ENCODE results near the gene TCEA3. TPM values are rescaled to one million over a fixed set of nuclear protein-coding genes. Genes with fewer than 3 reads are reported as not detected.

TCEA3 gene
- total RNA-seq, 1 donor from 2014 or later, result 16.9 TPM

DNA sequence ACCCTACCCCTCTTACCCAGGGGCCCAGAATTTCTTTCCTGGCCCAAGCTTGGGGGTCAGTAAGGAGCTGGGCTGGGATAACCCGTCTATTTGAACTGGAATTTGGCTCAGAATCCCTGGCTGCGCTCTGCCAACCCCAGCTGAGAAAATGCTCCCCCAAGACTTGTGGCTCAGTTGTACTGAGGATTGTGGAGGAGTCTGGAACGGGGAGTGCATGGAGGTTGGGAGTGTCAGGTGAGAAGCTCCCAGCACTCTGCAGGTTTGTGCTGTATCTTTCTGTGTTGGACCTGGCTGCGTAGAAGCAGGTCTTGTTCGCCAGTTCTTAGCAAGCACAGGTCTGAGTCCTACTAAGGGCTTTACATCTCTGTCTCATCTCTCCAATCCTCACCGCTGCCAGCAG is 1.6 kb downstream of the TCEA3 start:
- Mint-ChIP-seq H3K36me3 (ENCODE audit: low read depth) (peaks cover 8% of the 10 kb centered on the region), H3K9me3 (ENCODE audit: low read depth) (no peaks in the 10 kb centered on the region), H3K27ac (ENCODE audit: unreplicated experiment) (peak overlapping the region; percentile 77), H3K4me3 (ENCODE audit: unreplicated experiment) (peak overlapping the region; percentile 80), H3K4me1 (ENCODE audit: low read depth) (peaks cover 39% of the 10 kb centered on the region), H3K27me3 (ENCODE audit: low read depth) (no peaks in the 10 kb centered on the region)
- TF ChIP-seq, protein P1, sequence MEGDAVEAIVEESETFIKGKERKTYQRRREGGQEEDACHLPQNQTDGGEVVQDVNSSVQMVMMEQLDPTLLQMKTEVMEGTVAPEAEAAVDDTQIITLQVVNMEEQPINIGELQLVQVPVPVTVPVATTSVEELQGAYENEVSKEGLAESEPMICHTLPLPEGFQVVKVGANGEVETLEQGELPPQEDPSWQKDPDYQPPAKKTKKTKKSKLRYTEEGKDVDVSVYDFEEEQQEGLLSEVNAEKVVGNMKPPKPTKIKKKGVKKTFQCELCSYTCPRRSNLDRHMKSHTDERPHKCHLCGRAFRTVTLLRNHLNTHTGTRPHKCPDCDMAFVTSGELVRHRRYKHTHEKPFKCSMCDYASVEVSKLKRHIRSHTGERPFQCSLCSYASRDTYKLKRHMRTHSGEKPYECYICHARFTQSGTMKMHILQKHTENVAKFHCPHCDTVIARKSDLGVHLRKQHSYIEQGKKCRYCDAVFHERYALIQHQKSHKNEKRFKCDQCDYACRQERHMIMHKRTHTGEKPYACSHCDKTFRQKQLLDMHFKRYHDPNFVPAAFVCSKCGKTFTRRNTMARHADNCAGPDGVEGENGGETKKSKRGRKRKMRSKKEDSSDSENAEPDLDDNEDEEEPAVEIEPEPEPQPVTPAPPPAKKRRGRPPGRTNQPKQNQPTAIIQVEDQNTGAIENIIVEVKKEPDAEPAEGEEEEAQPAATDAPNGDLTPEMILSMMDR (IDR thresholded peaks at IDR 0.05), result no peak
- no peak for DNase-seq (ENCODE audit: low spot score)

DNA sequence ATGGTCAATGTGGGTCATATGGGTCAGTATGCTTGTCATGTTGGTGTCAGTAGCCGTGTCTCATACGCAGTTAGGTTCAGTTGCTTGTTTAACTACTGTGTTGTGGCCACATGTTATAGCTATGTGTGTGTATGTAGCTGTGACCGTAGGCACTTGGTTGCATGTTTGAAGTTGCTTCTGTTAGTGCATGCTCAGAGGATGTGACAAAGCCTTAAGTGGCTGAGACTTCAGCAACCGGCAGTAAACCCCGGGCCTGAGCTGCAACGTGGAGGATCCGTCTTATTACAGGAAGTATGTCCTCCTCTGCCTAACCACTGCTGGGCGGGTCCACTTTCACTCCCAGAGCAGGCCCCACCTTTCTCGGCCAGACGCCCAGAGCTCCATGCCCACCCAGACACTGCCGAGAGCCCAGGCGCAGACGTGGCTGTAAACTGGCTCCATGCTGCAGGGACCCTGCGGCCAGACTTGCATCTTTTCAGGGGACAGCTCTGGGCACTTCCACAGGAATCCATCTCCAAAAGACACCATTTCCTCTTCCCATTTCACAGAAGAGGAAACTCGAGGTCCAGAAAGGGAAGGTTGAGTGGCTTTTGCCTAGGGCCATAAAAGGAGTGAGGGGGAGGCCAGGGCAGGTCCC is 2.2 kb downstream of the TCEA3 start:
- Mint-ChIP-seq H3K4me3 (ENCODE audit: unreplicated experiment) (peak overlapping the region; percentile 50), H3K27me3 (ENCODE audit: low read depth) (no peaks in the 10 kb centered on the region)

DNA sequence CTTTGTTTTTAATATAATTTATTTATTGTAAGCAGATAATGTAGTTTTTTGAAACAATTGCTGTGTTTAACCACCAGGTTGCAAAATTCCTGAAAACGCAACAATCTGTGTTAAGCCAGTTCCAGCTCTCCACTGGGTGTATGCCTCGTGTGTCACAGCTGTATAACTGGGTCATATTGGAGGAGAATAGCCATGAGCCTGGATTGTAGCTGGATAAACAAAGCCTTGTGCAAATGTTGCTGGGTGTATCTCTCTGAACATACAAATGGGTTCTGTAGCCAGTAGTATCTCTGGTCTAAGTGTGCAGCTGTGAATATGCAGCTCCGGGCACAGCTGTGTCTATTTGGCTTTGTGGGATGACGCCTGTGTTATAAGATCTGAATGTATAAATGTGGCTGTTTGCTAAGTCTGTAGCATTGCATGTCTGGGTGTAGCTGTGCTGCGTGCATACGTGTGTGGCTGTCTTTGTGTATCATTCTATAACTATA is 2.8 kb downstream of the TCEA3 start:
- H3K27me3 Mint-ChIP-seq (ENCODE audit: low read depth), result no peaks in the 10 kb centered on the region
- no peaks in the 10 kb centered on the region for H3K9me3 Mint-ChIP-seq (ENCODE audit: low read depth)
- H3K36me3 Mint-ChIP-seq (ENCODE audit: low read depth), result peaks cover 7% of the 10 kb centered on the region
- no peak overlapping the region for H3K4me3 Mint-ChIP-seq (ENCODE audit: unreplicated experiment)
- no peak for DNase-seq (ENCODE audit: low spot score)
- TF ChIP-seq, protein P1 (IDR thresholded peaks at IDR 0.05), result peak; percentile 54
- H3K27ac Mint-ChIP-seq (ENCODE audit: unreplicated experiment), result peak overlapping the region; percentile 58
- peaks cover 39% of the 10 kb centered on the region for H3K4me1 Mint-ChIP-seq (ENCODE audit: low read depth)

More for the DNA sequence above, 2.2 kb downstream of the TCEA3 start:
- Mint-ChIP-seq H3K36me3 (ENCODE audit: low read depth) (peaks cover 7% of the 10 kb centered on the region), H3K27ac (ENCODE audit: unreplicated experiment) (peak overlapping the region; percentile 58), H3K9me3 (ENCODE audit: low read depth) (no peaks in the 10 kb centered on the region), H3K4me1 (ENCODE audit: low read depth) (peaks cover 39% of the 10 kb centered on the region)
- DNase-seq (ENCODE audit: low spot score), result no peak
- TF ChIP-seq, protein P1 (IDR thresholded peaks at IDR 0.05), result no peak

DNA sequence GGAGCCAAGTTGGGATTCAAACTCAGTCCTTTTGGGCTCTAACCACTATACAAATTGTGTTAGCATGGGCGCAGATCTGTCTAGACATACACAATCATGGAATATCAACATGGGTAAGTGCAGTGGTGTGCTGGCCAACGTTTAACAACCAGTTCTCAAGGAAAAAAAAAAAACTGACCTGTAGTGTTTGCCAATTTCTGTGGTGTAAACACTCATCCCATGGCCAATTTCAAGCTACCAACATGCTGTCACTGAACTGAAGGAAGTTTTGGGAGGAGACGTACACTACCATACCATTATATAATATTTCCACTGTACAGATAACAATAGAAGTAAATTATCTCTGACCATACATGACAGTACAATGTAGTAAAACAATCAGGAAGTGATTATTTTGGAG is 3.2 kb downstream of the TCEA3 start:
- peaks cover 3% of the 10 kb centered on the region for H3K36me3 Mint-ChIP-seq (ENCODE audit: low read depth)
- TF ChIP-seq, protein P1 (IDR thresholded peaks at IDR 0.05), result no peak
- H3K27me3 Mint-ChIP-seq (ENCODE audit: low read depth), result no peaks in the 10 kb centered on the region
- no peak overlapping the region for H3K27ac Mint-ChIP-seq (ENCODE audit: unreplicated experiment)
- peaks cover 39% of the 10 kb centered on the region for H3K4me1 Mint-ChIP-seq (ENCODE audit: low read depth)
- no peaks in the 10 kb centered on the region for H3K9me3 Mint-ChIP-seq (ENCODE audit: low read depth)
- no peak overlapping the region for H3K4me3 Mint-ChIP-seq (ENCODE audit: unreplicated experiment)
- no peak for DNase-seq (ENCODE audit: low spot score)

DNA sequence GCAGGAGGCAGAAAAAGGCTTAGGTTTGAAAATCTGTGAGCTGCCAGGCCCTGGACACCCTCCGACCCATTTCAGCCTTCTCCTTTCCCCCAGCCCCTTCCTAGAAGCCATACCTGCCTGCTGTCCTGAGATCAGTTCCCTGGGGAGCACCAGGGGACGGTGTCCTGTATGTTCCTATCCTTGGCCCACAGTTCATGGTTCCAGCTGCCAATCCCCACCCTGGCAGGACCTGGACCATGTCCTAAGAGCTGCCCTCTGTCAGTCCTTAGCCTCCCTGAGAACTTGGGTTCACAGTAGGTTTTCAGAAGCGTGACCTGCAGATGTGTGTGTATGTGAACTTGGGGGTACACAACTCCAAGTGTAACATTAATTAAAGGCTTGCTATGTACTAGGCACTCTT is 3.8 kb downstream of the TCEA3 start:
- TF ChIP-seq, protein P1 (IDR thresholded peaks at IDR 0.05), result no peak
- Mint-ChIP-seq H3K27ac (ENCODE audit: unreplicated experiment) (no peak overlapping the region), H3K4me1 (ENCODE audit: low read depth) (peaks cover 33% of the 10 kb centered on the region), H3K9me3 (ENCODE audit: low read depth) (no peaks in the 10 kb centered on the region), H3K4me3 (ENCODE audit: unreplicated experiment) (no peak overlapping the region), H3K36me3 (ENCODE audit: low read depth) (no peaks in the 10 kb centered on the region), H3K27me3 (ENCODE audit: low read depth) (no peaks in the 10 kb centered on the region)
- DNase-seq (ENCODE audit: low spot score), result no peak
